Breast epithelium (tissue), 4 donors: Measurements from ENCODE around the gene TEKT1. TPM values are rescaled to one million over a fixed set of nuclear protein-coding genes. Genes with fewer than 3 reads are reported as not detected.
A peak's percentile ranks its signal among the peaks of the same experiment; 100 is the strongest.

Experiments
- DNase-seq, 2 donors: peaks; one replicate each; pipeline ENCODE4 v3.0.0-alpha.2; 2019; ENCODE audit warnings: low spot score in 2 of 2
- H3K27ac ChIP-seq, 2 donors: fragments of 200-600 bp; sonication (generic) in 1 of 2; one replicate each; pipeline ENCODE4 v1.5.1; 2016 to 2019; ENCODE audit warnings: mild to moderate bottlenecking in 1 of 2
- H3K27me3 ChIP-seq, 2 donors: fragments of 200-600 bp; sonication (generic) in 1 of 2; one replicate each; pipeline versions ENCODE4 v1.5.1 to v1.6.0; 2017 to 2019; ENCODE audit warnings: control low read depth in 1 of 2, mild to moderate bottlenecking in 1 of 2
- H3K36me3 ChIP-seq: fragments of 200-600 bp; one replicate; pipeline ENCODE4 v1.5.1; 2019
- H3K4me1 ChIP-seq, 2 donors: fragments of 200-600 bp; sonication (generic); one replicate each; pipeline ENCODE4 v1.5.1; 2016 to 2019; ENCODE audit warnings: control low read depth in 1 of 2
- H3K4me3 ChIP-seq, 3 donors: fragments of 200-600 bp; sonication (generic); 1 replicate in 2 of 3; 2 replicates in 1 of 3; pipeline ENCODE4 v1.5.1; 2016 to 2019; ENCODE audit warnings: mild to moderate bottlenecking in 3 of 3, moderate library complexity in 2 of 3
- H3K9me3 ChIP-seq, 2 donors: fragments of 200-600 bp; sonication (generic) in 1 of 2; one replicate each; pipeline ENCODE4 v1.5.1; 2016 to 2019; ENCODE audit warnings: control low read depth in 1 of 2
- CTCF ChIP-seq, 3 donors: fragments of 450-650 bp; IDR thresholded peaks; one replicate each; pipeline ENCODE4 v1.5.1; 2016 to 2017; ENCODE audit warnings: antibody characterized with exemption in 3 of 3, mild to moderate bottlenecking in 3 of 3, moderate library complexity in 3 of 3
- POLR2A ChIP-seq: fragments of 450-650 bp; IDR thresholded peaks from one replicate; pipeline ENCODE4 v1.6.1; 2016; ENCODE audit warnings: antibody characterized with exemption, mild to moderate bottlenecking, moderate library complexity
- POLR2AphosphoS5 ChIP-seq, 3 donors: sonication (generic); formaldehyde crosslinking; IDR thresholded peaks; one replicate each; pipeline ENCODE4 v1.6.1; 2017; ENCODE audit warnings: antibody characterized with exemption in 3 of 3
- intact Hi-C: fragments of 100-400 bp; cut with DNase I; formaldehyde crosslinking; loops from one replicate; pipeline ENCODE4 v1.15.1; 2023; ENCODE audit warnings: low total_unique reads
- total RNA-seq, 3 donors: library from RNA; depleted of rRNA; stranded (reverse); fragments of >200 nt; gene quantifications; one replicate each; pipeline ENCODE4 v1.1.0, GENCODE V29; 2016

The TEKT1 gene
- total RNA-seq, 3 donors from 2014 or later, result not detected

DNA sequence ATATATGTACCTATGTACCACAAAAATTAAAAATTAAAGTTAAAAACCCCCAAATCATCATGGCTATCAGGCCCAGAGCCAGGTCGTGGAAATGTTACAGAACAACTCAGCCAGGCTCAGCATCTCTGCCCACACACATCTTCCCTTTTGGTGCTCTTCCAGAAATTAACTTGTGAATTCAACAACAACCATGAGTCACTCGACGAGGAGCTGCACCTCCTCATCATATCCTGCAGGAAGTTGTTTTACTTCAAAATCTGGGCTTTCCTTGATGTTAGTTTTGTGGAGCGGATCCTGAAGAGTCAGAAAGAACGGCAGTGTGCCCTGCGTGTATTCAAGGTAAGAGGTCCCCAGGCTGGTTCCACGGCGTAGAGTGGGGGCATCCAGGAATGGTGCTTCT is 44.9 kb downstream of the TEKT1 start:
- DNase-seq, result no peak
- Histone ChIP-seq H3K27ac (peak overlapping the region in 1 of 2 donors; percentile 52), H3K9me3 (no peaks in the 10 kb centered on the region), H3K4me3 (peak overlapping the region in 1 of 3 donors; percentile 45), H3K27me3 (no peaks in the 10 kb centered on the region), H3K36me3 (no peaks in the 10 kb centered on the region), H3K4me1 (no peaks in the 10 kb centered on the region)
- no peak for TF ChIP-seq POLR2AphosphoS5 (IDR thresholded peaks at IDR 0.05)
- no peak for TF ChIP-seq CTCF (IDR thresholded peaks at IDR 0.05)
- TF ChIP-seq POLR2A, result no peak
- intact Hi-C loops, result no loop called here

- peaks cover 0 to 6% of the 10 kb centered on the region in 2 donors for H3K9me3 ChIP-seq
- no peak for DNase-seq
- no peak for TF ChIP-seq POLR2AphosphoS5 (IDR thresholded peaks at IDR 0.05)
- TF ChIP-seq POLR2A, result no peak
- no peak for TF ChIP-seq CTCF (IDR thresholded peaks at IDR 0.05)
- H3K4me1 ChIP-seq, result no peaks in the 10 kb centered on the region
- H3K36me3 ChIP-seq, result no peaks in the 10 kb centered on the region
- peaks cover 0 to 3% of the 10 kb centered on the region in 2 donors for H3K27me3 ChIP-seq
- H3K4me3 ChIP-seq, result no peak overlapping the region
- intact Hi-C loops, result no loop called here
- no peak overlapping the region for H3K27ac ChIP-seq
These were observed 49.3 kb downstream of the TEKT1 start for GRCh38 chr17:6782244-6782643.

DNA sequence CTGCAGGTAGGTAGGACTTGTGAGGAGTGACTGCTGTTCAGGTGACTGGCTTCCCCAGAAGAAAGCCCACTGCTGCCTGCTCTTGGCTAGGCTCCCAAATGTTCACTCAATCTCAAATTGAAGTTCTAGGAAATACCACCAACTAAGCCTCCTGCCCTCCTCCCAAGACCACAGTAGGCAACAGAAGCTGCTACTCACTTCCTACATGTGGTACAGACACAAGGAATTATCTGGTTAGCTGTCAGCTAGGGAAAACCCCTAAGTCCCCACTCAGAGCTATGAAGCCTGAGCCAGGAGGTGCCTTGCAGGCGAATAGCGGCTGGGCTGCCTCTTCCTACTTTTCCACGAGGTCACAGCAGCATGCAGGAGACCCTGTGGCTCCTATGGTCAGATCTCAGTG is 50.6 kb downstream of the TEKT1 start:
- no peaks in the 10 kb centered on the region for H3K36me3 ChIP-seq
- no peaks in the 10 kb centered on the region for H3K4me1 ChIP-seq
- H3K27ac ChIP-seq, result no peak overlapping the region
- H3K9me3 ChIP-seq, result peaks cover 0 to 6% of the 10 kb centered on the region in 2 donors
- no peak overlapping the region for H3K4me3 ChIP-seq
- intact Hi-C loops, result loop anchor here (1.0 kb wide), 1 partner anchor 15 kb away; no protein-coding TSS in a partner anchor
- no peak for DNase-seq
- TF ChIP-seq POLR2A (no peak), POLR2AphosphoS5 (IDR thresholded peaks at IDR 0.05) (no peak), CTCF (IDR thresholded peaks at IDR 0.05) (no peak)
- peaks cover 0 to 10% of the 10 kb centered on the region in 2 donors for H3K27me3 ChIP-seq

- no peak for DNase-seq
- TF ChIP-seq CTCF (IDR thresholded peaks at IDR 0.05) (no peak), POLR2AphosphoS5 (IDR thresholded peaks at IDR 0.05) (no peak), POLR2A (no peak)
- Histone ChIP-seq H3K4me3 (no peak overlapping the region), H3K9me3 (peaks cover under 1 to 10% of the 10 kb centered on the region in 2 donors), H3K4me1 (no peaks in the 10 kb centered on the region), H3K36me3 (no peaks in the 10 kb centered on the region), H3K27ac (no peak overlapping the region), H3K27me3 (peaks cover 0 to 10% of the 10 kb centered on the region in 2 donors)
- intact Hi-C loops, result no loop called here
These were observed 51.5 kb downstream of the TEKT1 start for GRCh38 chr17:6780001-6780400.

DNA sequence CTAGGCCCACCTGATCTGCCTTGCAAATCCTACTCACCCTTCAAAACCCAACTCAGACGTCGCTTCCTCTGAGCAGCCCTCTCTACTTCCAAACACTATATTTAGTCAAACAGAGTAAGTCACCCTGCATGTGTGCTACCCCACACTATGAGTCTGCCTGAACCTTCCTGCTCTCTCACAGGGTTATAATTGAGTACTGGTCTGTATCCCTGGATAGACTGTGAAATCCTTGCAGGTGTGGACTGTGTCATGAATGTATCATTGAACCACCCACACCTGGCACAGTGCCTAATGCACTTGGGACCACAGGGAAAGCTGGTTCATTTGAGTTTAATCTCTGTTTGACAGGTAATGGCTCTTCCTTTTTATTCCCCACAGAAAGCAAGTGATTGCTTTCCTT is 52.1 kb downstream of the TEKT1 start:
- Histone ChIP-seq H3K27me3 (peaks cover 0 to 10% of the 10 kb centered on the region in 2 donors), H3K27ac (no peak overlapping the region), H3K4me3 (no peak overlapping the region), H3K9me3 (peaks cover 7 to 14% of the 10 kb centered on the region in 2 donors), H3K36me3 (no peaks in the 10 kb centered on the region), H3K4me1 (no peaks in the 10 kb centered on the region)
- intact Hi-C loops, result no loop called here
- no peak for DNase-seq
- no peak for TF ChIP-seq POLR2AphosphoS5 (IDR thresholded peaks at IDR 0.05)
- TF ChIP-seq POLR2A, result no peak
- no peak for TF ChIP-seq CTCF (IDR thresholded peaks at IDR 0.05)
